UCSD-AML1 (cell line): Measurements from ENCODE around the gene SSMEM1.
"Not testable (repeated sequence)": the region's sequence is repeated elsewhere in the genome, so short reads cannot be mapped to it uniquely, and the experiment has no call there.

ENCODE experiments used
- DNase-seq: peaks from one replicate; lab custom pipeline; 2025; ENCODE audit not compliant: unreplicated experiment; lab: John Stamatoyannopoulos, UW

SSMEM1 gene

GRCh38 chr7:130243486-130243885 lies 35.8 kb downstream of the SSMEM1 start:
- DNase-seq: not testable (repeated sequence)

- DNase-seq: not testable (repeated sequence)
These were observed 38.8 kb downstream of the SSMEM1 start for GRCh38 chr7:130246491-130246890.

- not testable (repeated sequence) for DNase-seq
These were observed 41.2 kb downstream of the SSMEM1 start for GRCh38 chr7:130248842-130249241.

GRCh38 chr7:130249626-130250025 lies 42.0 kb downstream of the SSMEM1 start:
- not testable (repeated sequence) for DNase-seq

GRCh38 chr7:130254555-130254954 lies 46.9 kb downstream of the SSMEM1 start:
- no peak for DNase-seq

- DNase-seq: no peak
These were observed 49.0 kb downstream of the SSMEM1 start for GRCh38 chr7:130256704-130257103.

GRCh38 chr7:130258494-130259078 lies 50.9 kb downstream of the SSMEM1 start:
- DNase-seq: no peak

GRCh38 chr7:130262448-130262847 lies 54.8 kb downstream of the SSMEM1 start:
- no peak for DNase-seq

GRCh38 chr7:130263130-130263529 lies 55.5 kb downstream of the SSMEM1 start:
- DNase-seq: no peak
